ENCODE results near the gene DDC.

GRCh38 chr7:50592940-50593339 lies 27.7 kb upstream of the DDC start:
- no peak for TF ChIP-seq POLR2A (IDR thresholded peaks at IDR 0.05; ENCODE audit: low read length)
- TF ChIP-seq GATA1 (IDR thresholded peaks at IDR 0.05; ENCODE audit: low read depth, low read length) = no peak
